HepG2 (cell line): ENCODE data around the gene PIM1. TPM values are rescaled to one million over a fixed set of nuclear protein-coding genes. Genes with fewer than 3 reads are reported as not detected.

Experiments
- ATAC-seq: fragments of 200-7000 bp; cut with Tn5 transposase; 3 replicates; pipeline ENCODE4 v1.9.1; 2020; ENCODE audit warnings: mild to moderate bottlenecking, moderate library complexity
- BruUV-seq: library from RNA; stranded (reverse); fragments of 400-500 nt; replicated peaks from 2 replicates; lab custom pipeline; 2021; lab: Mats Ljungman, UMichigan
- CTCF ChIA-PET: fragments of 300-600 bp; formaldehyde crosslinking; extraction: SDS; loops from one replicate; lab custom pipeline; 2021; ENCODE audit warnings: low total read pairs, inconsistent platforms, low intra/inter-chr PET ratio; lab: Yijun Ruan, JAX
- POLR2A ChIA-PET: fragments of 350-600 bp; sonication (Branson Sonifier 250); formaldehyde crosslinking; loops from one replicate; lab custom pipeline; 2020; ENCODE audit warnings: antibody characterized with exemption, inconsistent platforms; lab: Yijun Ruan, JAX
- DNase-seq: peaks from one replicate; pipeline ENCODE4 v3.0.0-alpha.2; 2015; ENCODE audit warnings: low spot score
- FAIRE-seq: peaks from 3 replicates; lab custom pipeline; 2011; peaks lifted over from hg19 to GRCh38; lab: Jason Lieb, UNC
- H2AFZ ChIP-seq: one replicate; pipeline ENCODE4 v1.6.1; 2011; ENCODE audit warnings: low read length, inconsistent platforms
- H3K27ac ChIP-seq: fragments of 300-600 bp; 3 replicates; pipeline ENCODE4 v1.8.0; 2011; ENCODE audit warnings: mixed run types, mild to moderate bottlenecking, mixed read lengths, low read length, inconsistent platforms; ENCODE audit not compliant: insufficient read depth; ENCODE audit errors: extremely low read length
- H3K27me3 ChIP-seq, 2 experiments: fragments of 200-600 bp in 1 of 2; 2 replicates in 1 of 2; 3 replicates in 1 of 2; pipeline versions ENCODE4 v1.6.0 to v1.8.0; 2011; ENCODE audit warnings: low read length in 2 of 2, mild to moderate bottlenecking in 2 of 2, moderate library complexity in 2 of 2, inconsistent platforms in 1 of 2; ENCODE audit not compliant: insufficient read depth in 2 of 2, control insufficient read depth in 1 of 2
- H3K36me3 ChIP-seq, 2 experiments: fragments of 200-600 bp in 1 of 2; replicated peaks in 1 of 2; 2 replicates in 1 of 2; 3 replicates in 1 of 2; pipeline versions ENCODE4 v1.5.1 to v1.8.0; 2011; ENCODE audit warnings: low read length in 2 of 2, inconsistent platforms in 1 of 2; ENCODE audit not compliant: insufficient read depth in 2 of 2, control insufficient read depth in 1 of 2
- H3K4me1 ChIP-seq: 2 replicates; pipeline ENCODE4 v1.5.1; 2012; ENCODE audit warnings: low read length, inconsistent platforms; ENCODE audit not compliant: insufficient read depth
- H3K4me2 ChIP-seq: 2 replicates; pipeline ENCODE4 v1.6.0; 2011; ENCODE audit warnings: low read depth, low read length, inconsistent platforms
- H3K4me3 ChIP-seq, 3 experiments: fragments of 200-600 bp in 1 of 3; sonication (generic), shearing (Covaris generic) in 1 of 3; replicated peaks in 1 of 3; 2 replicates each; pipeline ENCODE4 v1.5.1; 2011 to 2016; ENCODE audit warnings: low read length in 3 of 3, inconsistent platforms in 2 of 3, low read depth in 2 of 3, mild to moderate bottlenecking in 2 of 3, control low read depth in 1 of 3, mixed read lengths in 1 of 3; ENCODE audit not compliant: insufficient read depth in 1 of 3
- H3K79me2 ChIP-seq: one replicate; pipeline ENCODE4 v1.6.1; 2011; ENCODE audit warnings: low read length, inconsistent platforms; ENCODE audit not compliant: insufficient read depth
- H3K9ac ChIP-seq: 2 replicates; pipeline ENCODE4 v1.6.0; 2011; ENCODE audit warnings: mild to moderate bottlenecking, low read depth, low read length, inconsistent platforms; ENCODE audit not compliant: insufficient read depth
- H3K9me3 ChIP-seq: 2 replicates; pipeline ENCODE4 v1.5.1; 2012; ENCODE audit warnings: mild to moderate bottlenecking, low read length
- H4K20me1 ChIP-seq: 2 replicates; pipeline ENCODE4 v1.6.0; 2011; ENCODE audit warnings: inconsistent platforms, mild to moderate bottlenecking, low read length, moderate library complexity; ENCODE audit not compliant: insufficient read depth
- NFIB ChIP-seq: sonication (generic); formaldehyde crosslinking; IDR thresholded peaks from 2 replicates; pipeline ENCODE4 v1.9.0; 2021; ENCODE audit warnings: missing genetic modification reagents, mild to moderate bottlenecking, borderline replicate concordance
- RARA ChIP-seq: IDR thresholded peaks from 2 replicates; pipeline ENCODE4 v1.6.1; 2016; ENCODE audit warnings: missing genetic modification reagents, missing compliant biosample characterization
- TEAD3 ChIP-seq: optimal IDR thresholded peaks from 2 replicates; pipeline ENCODE3; 2016; ENCODE audit warnings: borderline replicate concordance
- TOPORS ChIP-seq: sonication (generic); formaldehyde crosslinking; IDR thresholded peaks from 2 replicates; pipeline ENCODE4 v1.8.0; 2023; ENCODE audit warnings: mild to moderate bottlenecking, missing genetic modification reagents
- WGBS: methylation state at CpG from one replicate; pipeline ENCODE4 v1.1.6; 2017; ENCODE audit warnings: low lambda C conversion rate; 5-methylcytosine and 5-hydroxymethylcytosine counted together
- in situ Hi-C: cut with HindIII; loops from 2 replicates; pipeline ENCODE4 v1.10.0; 2017; ENCODE audit warnings: low pct_unique_long_range_greater_than_20kb; ENCODE audit not compliant: extremely low pct_ligation_motif_present
- intact Hi-C: fragments of 100-400 bp; cut with micrococcal nuclease; formaldehyde crosslinking; loops from one replicate; pipeline ENCODE4 v1.10.0; 2022; ENCODE audit not compliant: unreplicated experiment
- polyA plus RNA-seq, 8 experiments: library from polyadenylated mRNA; depleted of rRNA in 3 of 8; stranded (reverse) in 7 of 8; unstranded in 1 of 8; fragments of >200 nt; fragmentation: Illumina TruSeq in 4 of 8; extraction: Trizol in 4 of 8; gene quantifications; 2 replicates each; pipeline versions ENCODE4 v1.2.1 to v1.2.3, GENCODE V29; 2011 to 2016; ENCODE audit warnings: low read depth in 4 of 8, missing spikeins in 1 of 8, mixed read lengths in 1 of 8; ENCODE audit not compliant: insufficient read depth in 1 of 8
- total RNA-seq, 5 experiments: library from RNA; depleted of rRNA; stranded (reverse); fragments of >200 nt; fragmentation: Illumina TruSeq; extraction: Trizol; gene quantifications; 2 replicates each; pipeline ENCODE4 v1.2.3, GENCODE V29; 2016; ENCODE audit warnings: low read depth in 1 of 5
- TF ChIP-seq, protein P1 (sequence below): sonication (generic); formaldehyde crosslinking; IDR thresholded peaks from 2 replicates; pipeline ENCODE4 v1.4.0; 2020; ENCODE audit warnings: missing genetic modification reagents, borderline replicate concordance
- TF ChIP-seq, protein P2 (sequence below): sonication (generic); formaldehyde crosslinking; IDR thresholded peaks from 2 replicates; pipeline ENCODE4 v1.5.0; 2020; ENCODE audit warnings: mild to moderate bottlenecking, missing genetic modification reagents
- TF ChIP-seq, protein P3 (sequence below): sonication (generic); formaldehyde crosslinking; IDR thresholded peaks from 2 replicates; pipeline ENCODE4 v1.5.1; 2020; ENCODE audit warnings: missing genetic modification reagents, mild to moderate bottlenecking, borderline replicate concordance

The PIM1 gene
- total and polyA plus RNA-seq, 2 of the 13 experiments (the other 11 are each of a cell fraction or from before 2014, with no cell fraction given): 29.4 to 117 TPM

DNA sequence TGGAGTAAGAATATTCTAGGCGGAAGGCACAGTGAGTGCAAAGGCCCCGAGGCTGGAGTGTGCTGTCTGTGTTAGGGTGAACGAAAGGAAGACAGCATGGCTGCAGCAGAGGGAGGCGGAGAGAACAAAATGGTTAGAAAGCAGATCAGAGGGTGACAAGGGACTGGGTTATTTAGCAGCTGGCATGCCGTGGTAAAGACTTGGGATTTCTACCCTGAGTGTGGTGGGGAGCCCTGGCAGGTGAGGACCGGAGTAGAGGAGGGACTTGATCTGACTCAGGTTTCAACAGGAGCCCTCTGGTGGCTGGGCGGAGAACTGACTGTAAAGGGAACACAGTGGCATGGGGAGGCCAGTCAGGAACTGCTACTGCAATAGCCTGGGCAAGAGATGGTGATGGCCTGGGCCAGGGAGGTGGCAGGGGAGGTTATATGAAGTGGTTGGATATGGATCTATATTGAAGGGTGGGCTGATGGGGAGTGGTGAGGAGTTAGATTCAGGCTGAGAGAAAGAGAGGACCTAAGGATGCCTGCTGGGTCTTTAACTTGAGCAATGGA lies 38.0 kb downstream of the PIM1 start (continued):
- TF ChIP-seq, protein P1, sequence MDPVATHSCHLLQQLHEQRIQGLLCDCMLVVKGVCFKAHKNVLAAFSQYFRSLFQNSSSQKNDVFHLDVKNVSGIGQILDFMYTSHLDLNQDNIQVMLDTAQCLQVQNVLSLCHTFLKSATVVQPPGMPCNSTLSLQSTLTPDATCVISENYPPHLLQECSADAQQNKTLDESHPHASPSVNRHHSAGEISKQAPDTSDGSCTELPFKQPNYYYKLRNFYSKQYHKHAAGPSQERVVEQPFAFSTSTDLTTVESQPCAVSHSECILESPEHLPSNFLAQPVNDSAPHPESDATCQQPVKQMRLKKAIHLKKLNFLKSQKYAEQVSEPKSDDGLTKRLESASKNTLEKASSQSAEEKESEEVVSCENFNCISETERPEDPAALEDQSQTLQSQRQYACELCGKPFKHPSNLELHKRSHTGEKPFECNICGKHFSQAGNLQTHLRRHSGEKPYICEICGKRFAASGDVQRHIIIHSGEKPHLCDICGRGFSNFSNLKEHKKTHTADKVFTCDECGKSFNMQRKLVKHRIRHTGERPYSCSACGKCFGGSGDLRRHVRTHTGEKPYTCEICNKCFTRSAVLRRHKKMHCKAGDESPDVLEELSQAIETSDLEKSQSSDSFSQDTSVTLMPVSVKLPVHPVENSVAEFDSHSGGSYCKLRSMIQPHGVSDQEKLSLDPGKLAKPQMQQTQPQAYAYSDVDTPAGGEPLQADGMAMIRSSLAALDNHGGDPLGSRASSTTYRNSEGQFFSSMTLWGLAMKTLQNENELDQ (CRISPR knock-in tag): no peak

DNA sequence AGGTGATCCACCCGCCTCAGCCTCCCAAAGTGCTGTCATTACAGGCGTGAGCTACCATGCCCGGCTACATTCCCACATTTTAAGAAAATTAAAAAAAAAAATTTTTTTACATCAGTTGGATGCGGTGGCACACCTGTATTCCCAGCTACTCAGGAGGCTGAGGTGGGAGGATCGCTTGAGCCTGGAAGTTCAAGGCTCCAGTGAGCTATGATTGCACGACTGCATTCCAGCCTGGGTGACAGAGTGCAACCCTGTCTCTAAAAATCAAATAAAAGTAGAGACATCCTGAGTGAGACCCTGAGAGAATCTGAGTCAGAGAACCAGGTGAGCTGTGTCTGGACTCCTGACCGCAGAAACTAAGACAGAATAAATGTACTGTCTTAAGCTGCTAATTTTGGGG lies 38.8 kb downstream of the PIM1 start:
- in situ Hi-C loops (loop anchor here (5.0 kb wide), 2 partner anchors 156 to 186 kb away; no protein-coding TSS in a partner anchor), intact Hi-C loops (loop anchor here (1.0 kb wide), 1 partner anchor 36 kb away; no protein-coding TSS in a partner anchor)
- no peak overlapping the region for H3K4me3 ChIP-seq

More for the DNA sequence above, 38.8 kb downstream of the PIM1 start:
- Histone ChIP-seq H3K4me1 (peaks cover 27% of the 10 kb centered on the region), H3K36me3 (no peaks in the 10 kb centered on the region), H4K20me1 (no peaks in the 10 kb centered on the region), H3K79me2 (no peaks in the 10 kb centered on the region), H3K4me2 (no peak overlapping the region), H3K27me3 (peaks cover 5 to 21% of the 10 kb centered on the region in 2 experiments; a peak in 3 of 5 replicates), H2AFZ (no peak overlapping the region), H3K27ac (no peak overlapping the region), H3K9me3 (no peaks in the 10 kb centered on the region), H3K9ac (no peak overlapping the region)
- no peak for ATAC-seq
- 32% methylated on average over 7 of the region's 7 CpGs for WGBS
- no peak for FAIRE-seq
- TF ChIP-seq TEAD3 (peak; percentile 66), TOPORS (no peak), NFIB (no peak), RARA (peak; percentile 25; the same call in 1 of the 2 replicates)
- TF ChIP-seq, protein P2, sequence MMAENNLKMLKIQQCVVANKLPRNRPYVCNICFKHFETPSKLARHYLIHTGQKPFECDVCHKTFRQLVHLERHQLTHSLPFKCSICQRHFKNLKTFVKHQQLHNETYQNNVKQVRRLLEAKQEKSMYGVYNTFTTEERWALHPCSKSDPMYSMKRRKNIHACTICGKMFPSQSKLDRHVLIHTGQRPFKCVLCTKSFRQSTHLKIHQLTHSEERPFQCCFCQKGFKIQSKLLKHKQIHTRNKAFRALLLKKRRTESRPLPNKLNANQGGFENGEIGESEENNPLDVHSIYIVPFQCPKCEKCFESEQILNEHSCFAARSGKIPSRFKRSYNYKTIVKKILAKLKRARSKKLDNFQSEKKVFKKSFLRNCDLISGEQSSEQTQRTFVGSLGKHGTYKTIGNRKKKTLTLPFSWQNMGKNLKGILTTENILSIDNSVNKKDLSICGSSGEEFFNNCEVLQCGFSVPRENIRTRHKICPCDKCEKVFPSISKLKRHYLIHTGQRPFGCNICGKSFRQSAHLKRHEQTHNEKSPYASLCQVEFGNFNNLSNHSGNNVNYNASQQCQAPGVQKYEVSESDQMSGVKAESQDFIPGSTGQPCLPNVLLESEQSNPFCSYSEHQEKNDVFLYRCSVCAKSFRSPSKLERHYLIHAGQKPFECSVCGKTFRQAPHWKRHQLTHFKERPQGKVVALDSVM (CRISPR knock-in tag): peak; percentile 67
- TF ChIP-seq, protein P3, sequence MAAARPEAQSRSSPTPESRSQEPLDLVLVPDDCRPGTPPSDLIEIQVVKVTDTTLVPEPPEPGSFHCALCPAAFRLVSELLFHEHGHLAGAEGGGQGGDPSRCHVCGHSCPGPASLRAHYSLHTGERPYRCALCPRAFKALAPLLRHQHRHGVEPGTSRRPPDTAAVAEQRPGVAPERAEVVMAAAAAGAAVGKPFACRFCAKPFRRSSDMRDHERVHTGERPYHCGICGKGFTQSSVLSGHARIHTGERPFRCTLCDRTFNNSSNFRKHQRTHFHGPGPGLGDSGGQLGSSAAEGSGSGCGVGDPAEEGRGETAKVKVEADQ (CRISPR knock-in tag): no peak
- no peak for DNase-seq
- ChIA-PET POLR2A (interaction anchor here (0.9 to 2.3 kb wide), 5 partner anchors 34 to 190 kb away, joined by 3 to 7 read pairs (median 3); no protein-coding TSS in a partner anchor), CTCF (interaction anchor here (1.0 to 10.6 kb wide), 6 partner anchors 36 to 188 kb away, joined by 3 to 268 read pairs (median 12); no protein-coding TSS in a partner anchor)
- BruUV-seq: no TSS peak
